GM21360 (cell line): Measurements from ENCODE around the gene CD151.

Experiments
- ATAC-seq: cut with Tn5 transposase; IDR thresholded peaks from one replicate; pipeline ENCODE4 v1.9.1; 2021; ENCODE audit warnings: mild to moderate bottlenecking, moderate library complexity; ENCODE audit not compliant: unreplicated experiment

Gene CD151

DNA sequence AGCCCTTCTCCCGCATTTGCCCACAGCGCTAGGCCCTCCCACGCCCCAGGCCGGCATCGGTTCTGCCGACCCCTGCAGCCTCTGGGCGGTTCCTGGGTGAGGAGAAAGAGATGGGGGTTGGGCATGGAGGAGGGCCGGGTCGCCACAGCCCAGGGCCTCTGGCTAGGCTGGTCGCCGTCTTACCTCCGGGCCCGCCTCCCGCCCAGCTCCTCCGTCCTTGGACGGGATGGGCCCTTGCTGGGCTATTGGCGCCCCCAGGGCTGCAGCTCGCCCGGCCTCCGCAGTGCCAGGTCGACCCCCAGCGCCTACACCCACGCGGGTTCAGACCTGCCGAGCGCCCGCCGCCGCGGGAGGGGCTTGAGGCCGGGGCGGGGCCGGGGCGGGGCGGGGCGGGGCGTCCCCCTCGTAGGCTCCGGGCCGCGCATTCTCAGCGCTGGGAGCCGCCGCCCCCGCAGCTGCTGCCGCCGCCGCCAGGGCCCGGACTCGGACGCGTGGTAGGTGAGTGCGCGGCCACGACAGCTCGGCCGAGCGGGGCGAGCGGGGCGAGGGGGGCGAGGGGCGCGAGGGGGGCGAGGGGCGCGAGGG lies at the start of gene CD151:
Gene CD151 (plus strand): TSS at position 424 of the 585 bp plus-strand sequence. CDS start 3,118 bp downstream, outside the sequence.
- ATAC-seq = no peak

DNA sequence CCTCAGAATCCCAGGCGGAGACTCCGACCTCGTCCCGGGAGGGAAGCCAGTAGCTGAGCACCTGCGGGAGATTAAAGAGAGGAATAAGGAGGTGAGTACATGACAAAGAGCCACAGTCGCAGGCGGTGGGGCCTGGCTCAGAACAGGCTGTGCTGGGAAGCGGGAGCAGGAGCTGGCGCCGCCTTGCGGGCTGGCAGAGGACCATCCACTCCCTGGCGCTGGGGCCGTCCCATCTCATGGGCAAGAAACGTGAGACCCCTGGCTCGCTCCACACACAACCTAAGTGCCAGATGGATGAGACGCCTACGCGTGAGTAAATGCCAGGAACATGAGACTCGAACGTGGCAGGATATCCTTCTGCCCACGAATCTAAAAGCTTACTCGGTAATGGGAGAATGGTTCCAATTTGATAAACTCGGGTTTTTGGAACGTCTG lies 49.2 kb upstream of the CD151 start:
- ATAC-seq = no peak

DNA sequence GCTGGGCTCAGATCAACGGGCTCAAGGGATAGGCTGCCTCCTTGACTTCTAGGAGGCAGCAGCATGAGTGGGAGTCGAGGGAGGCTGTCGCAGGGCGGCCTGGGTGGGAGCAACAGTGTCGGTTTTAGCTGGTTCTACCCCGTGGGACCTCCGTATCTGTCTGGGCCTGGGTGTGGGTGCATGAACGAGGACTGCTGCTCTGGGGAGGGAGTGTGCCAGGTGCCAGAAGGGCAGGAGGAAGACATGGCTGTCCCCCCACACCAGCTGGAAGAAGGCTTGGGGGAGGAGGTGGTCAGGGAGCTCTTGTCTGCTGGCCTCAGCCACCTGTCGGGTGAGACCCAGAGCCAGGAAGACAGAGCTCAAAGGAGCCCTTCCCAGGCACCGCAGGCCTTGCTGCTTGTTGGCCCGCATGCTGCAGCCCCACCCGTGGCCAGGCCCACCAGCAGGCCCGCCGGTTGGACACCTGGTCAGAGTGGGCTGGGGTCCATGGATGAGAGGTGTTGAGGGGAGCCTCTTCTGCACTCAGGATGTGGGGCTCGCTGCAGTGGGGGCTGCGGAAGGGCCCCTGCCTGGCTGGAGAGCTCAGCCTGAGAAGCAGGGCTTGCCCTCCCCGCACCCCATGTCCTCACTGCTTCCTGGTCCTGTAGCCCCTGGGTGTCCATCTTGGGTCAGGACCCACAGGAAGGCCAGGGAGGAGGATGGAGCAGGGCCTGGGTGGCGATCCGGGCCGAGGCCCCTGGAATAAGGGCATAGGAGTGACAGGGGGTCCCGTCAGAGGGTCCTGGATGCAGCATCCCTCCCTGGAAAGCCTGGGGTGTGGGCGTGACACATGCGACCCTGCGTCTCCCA lies 46.3 kb upstream of the CD151 start:
- no peak for ATAC-seq

DNA sequence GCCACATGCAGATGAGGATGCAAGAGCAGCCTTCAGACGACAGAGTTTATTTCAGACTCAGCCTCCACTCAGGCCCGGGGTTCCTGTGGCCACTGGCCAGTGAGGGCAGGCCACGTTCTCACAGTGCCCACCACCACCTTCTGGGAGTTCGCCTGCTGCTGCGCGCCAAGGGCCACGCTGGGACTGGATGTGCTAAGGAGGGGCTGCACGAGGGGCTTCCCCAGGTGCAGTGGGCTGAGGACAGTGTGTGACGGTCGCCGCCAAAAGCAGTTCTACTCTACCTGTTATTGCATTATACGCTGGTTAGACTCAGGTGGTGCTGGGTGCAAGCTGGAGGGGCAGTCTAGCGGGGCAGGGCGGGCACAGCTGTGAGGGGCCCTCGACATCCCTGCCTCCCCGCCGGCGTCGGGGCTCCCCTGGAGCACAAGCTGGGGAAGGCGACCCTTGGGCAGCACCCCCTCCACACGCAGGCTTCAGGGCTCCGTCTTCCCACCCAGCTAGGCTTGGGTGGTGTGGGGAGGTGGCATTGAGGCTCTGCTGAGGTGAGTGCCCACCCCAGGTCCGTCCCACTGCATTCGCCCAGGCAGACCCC lies 45.6 kb upstream of the CD151 start:
- no peak for ATAC-seq

DNA sequence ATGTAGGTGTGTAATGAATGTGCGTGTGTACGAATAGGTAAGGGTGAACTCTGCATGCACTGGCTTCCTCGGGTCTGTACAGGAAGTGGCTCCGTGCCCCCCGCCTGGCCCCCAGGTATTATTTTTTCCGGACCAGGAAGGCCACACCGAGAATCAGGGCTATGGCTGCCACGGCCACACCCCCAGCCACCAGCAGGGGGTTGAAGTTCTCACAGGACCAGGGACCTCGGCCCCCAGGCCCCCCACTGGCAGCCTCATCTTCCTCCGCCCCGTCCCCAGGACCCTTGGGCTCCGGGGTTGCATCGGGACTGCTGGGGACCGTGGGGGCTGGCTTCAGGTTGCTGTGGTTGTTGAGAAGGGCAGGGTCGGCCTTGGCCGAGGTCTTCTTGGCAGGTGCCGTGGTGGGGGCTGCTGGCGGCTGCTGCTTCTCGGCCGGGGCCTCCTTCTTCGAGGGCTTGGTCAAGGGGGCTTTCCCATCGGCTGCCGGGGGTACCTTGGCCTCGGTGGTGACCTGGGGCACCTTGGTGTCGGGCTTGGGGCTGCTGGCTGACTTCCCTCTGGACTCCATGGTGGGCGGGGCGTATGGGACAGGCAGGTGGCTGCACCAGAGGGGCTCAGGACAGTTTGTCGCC lies 44.6 kb upstream of the CD151 start:
- no peak for ATAC-seq

DNA sequence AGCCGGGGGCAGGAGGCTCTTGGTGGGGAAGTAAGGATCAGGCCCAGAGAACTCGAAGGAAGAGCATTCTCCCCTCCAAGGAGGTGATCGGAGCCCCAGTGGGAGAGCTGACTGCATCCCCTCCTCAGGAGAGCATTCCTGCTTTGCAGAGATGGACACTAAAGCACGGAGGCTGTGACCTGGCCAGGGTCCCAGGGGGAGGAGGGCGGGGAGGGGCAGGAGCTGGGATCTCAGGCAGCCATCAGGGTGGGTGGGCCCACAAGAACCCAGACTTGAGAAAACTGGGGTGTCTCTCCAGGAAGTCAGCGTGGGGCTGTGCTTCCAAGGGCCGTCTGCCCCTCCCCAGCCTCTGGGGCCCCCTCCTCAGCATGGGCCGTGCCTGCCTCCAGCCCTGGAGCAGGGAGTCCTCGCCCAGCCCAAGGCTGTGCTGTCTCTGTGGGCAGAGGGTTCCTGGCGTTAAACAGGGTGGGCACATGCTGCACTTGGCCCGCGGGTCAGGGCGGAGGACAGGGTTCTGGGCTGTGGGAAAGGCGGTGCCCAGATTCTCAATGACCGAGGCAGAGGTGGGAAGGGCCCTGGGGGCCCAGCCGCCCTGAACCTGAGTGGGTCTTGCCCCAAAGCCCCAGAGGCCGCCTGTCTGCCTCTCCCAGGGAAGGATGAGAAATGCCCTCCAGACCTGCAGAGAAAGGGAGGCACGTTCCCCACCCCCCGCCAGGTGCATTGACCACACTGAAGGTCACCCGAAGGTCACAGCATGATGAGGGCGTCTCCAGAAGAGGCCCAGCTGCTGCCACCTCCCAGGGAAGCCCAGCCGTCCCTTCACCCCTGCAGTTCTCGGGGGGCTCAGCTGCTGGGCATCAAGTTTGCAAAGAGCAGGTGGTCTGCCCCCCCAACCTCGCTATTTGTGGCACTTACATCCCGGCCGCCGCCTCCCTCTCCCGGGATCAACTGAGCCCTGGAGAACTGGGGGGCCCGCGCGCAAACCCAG lies 43.5 kb upstream of the CD151 start:
- ATAC-seq = no peak

DNA sequence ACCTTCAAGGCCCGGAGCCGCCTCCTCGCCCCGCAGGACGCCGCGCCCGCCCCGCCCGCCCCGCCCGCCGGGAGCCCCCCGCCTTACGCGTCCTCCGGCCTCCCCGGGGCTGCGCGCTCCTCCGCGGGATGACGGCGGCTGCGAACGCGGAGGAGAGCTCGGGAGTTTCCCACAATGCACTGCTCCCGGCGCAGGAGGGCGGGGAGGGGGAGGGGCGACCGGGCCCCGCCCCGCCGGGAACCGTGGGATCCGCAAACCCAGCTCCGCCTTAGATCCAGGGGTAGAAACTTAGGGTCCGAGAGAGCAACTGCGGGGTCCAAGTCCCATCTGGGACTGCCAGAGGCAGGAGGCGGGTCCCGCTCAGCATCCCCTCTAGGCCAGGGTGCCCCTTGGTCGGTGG lies 42.8 kb upstream of the CD151 start, which contains the start of gene CEND1:
Gene CEND1 (minus strand): TSS at position 148 of the 400 bp plus-strand sequence. CDS start 1,514 bp downstream, outside the sequence.
- no peak for ATAC-seq

DNA sequence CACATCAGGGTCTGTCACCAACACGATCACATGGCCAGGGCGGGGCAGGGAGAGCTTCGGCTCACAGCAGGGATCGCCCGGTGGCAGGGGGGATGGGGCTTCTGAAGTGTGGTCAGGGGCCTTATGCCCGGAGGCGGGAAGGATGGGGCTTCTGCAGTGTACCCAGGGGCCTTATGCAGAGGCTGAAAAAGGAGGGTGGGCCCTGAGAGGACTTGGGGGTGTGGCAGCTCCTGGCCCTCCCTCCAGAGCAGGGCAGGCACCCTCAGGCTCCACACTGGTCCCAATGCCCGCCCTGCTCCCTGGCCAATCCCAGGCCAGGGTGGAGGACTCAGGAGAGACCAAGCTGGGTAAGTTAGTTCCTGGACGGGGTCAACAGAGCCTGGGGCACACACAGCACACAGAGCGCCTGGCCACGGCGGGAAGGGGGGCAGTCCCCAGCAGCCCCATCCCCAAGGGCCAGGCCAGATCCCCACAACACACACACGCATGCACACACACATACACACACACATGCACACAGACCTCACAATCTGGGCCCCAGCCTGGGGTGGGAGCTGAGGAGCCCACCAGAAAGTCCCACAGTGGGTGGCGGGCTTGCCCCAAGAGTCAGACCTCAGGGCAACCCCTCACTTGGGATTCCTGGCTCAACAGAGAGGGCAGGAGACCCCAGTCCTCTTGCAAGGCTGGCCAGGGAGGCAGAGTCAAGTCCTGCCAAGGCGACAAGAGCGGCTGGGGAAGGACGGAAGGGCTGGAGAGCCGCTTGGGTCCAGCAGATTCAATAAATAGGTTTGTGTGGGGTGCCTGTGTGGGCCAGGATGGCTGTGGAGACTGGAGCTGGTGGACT lies 41.8 kb upstream of the CD151 start:
- no peak for ATAC-seq

DNA sequence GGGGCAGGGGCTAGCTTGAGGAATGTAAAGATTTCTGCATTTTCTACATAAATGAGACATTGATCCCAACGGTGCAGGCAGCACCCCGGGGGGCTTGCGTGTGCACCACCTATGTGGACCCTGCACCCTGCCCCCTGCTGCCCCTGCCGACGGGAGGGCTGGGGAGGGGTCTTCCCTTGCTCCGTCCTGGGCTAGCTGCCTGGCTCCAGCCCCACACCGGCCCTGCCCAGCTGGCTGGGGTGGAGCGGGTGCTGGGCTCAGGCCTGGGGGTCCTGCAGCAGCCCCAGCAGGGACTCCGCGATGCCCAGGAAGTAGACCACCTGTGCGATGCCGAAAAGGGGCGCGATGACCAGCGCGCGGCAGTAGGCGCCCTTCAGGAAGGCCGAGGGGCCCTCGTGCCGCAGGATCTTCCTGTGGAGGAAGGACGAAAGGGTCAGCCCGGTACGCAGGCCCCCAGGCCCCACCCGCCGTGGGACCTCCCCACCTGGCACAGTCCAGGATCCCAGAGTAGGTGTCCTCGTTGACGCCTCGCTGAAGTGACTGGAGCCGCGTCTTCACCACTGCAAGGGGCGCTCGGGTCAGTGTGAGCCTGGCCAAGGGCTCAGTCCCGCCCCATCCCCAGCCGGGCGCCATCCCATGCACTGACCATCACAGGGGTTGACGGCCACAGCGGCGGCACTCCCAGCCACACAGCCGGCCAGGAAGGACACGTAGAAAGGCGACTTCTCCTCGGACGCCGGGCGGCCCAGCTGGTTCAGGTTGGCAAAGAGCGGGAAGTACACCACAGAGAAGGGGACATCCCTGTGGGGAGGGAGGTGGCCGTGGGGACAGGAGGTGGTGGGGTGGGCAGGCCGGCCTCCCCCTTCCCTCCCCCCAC lies 40.9 kb upstream of the CD151 start:
- ATAC-seq = no peak

DNA sequence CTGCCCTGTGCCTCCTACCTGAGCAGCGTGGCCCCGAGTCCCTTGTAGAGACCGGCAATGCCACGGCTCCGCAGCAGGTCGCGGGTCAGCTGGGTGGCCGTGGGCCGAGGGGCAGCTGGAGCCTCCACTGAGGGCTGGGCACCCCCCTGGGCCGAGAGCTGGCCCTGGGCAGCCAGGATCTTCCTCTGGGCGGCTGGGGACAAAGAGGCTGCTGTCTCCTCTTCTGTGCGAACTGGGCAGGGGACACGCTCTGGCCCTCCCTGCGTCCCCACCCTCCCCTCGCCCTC lies 40.3 kb upstream of the CD151 start:
- ATAC-seq = no peak

DNA sequence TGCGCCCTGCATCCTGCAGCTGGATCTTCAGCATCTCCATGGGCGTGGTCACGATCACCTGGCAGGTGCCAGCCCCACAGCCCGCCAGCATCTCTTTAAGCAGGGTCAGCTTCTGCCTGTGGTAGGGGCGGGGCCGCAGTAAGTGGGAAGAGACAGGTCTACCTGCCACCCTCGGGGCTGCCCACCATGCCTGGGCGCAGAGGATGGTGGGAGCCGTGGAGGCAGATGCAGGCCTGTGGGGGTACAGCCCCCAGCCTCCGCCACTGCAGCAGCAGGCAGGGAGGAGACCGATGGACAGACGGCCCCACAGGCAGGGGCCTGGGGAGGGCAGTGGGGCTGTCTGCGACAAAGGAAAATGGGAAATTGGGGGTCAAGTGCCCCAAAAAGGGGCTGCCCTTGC lies 39.9 kb upstream of the CD151 start:
- ATAC-seq = no peak

DNA sequence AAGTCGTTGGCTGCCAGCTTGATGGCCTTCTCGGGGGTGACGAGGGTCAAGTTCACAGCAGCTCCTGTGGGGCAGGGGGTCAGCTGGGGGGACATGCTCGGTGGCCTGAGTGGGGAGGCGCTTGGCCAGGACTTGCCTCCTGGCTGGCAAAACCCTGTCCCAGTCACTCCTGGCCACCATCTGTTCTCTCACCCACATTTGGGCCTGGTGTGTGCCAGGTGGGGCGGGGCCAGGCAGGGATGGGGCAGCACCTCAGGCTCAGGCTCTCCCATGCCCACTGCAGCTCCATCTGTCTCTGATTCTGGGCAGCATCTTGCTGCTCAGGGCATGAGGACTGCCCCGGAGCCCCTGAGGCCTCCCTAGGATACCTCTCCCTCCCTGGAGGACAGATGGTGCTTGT lies 39.2 kb upstream of the CD151 start:
- no peak for ATAC-seq

DNA sequence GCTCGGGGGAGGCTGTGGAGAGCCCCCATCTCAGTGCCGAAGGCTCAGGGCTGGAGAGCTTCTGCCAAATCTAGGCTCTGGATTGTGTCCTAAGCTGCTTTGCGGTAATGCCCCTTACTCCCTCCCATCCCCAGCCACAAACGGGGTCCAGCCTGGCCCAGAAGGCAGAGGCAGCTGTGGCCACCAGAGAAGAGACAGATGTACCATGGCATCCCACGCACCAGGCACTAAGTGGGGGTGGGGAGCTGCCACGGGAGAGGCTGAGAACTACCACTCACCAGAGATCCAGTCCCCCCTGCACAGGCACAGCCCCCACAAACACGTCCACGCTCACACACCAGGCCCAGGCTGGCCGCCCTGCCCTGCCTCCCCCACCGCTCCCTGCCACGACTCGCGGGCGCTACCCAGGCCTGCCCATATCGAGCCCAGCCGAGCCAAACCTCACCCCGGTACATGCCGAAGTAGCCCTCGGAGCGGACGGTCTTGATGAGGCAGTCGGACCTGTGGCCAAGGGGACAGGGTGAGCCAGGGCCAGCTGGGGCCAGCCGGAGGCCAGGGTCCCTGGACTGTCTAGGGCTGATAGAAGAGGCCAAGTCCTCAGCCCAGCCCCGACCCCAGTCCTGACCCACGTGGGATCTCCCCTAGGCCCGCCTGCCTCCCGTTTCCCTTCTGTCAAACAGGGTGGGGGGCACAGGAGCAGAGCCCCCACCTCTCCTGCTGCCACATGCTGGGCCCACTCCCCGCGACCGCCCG lies 38.6 kb upstream of the CD151 start:
- no peak for ATAC-seq

DNA sequence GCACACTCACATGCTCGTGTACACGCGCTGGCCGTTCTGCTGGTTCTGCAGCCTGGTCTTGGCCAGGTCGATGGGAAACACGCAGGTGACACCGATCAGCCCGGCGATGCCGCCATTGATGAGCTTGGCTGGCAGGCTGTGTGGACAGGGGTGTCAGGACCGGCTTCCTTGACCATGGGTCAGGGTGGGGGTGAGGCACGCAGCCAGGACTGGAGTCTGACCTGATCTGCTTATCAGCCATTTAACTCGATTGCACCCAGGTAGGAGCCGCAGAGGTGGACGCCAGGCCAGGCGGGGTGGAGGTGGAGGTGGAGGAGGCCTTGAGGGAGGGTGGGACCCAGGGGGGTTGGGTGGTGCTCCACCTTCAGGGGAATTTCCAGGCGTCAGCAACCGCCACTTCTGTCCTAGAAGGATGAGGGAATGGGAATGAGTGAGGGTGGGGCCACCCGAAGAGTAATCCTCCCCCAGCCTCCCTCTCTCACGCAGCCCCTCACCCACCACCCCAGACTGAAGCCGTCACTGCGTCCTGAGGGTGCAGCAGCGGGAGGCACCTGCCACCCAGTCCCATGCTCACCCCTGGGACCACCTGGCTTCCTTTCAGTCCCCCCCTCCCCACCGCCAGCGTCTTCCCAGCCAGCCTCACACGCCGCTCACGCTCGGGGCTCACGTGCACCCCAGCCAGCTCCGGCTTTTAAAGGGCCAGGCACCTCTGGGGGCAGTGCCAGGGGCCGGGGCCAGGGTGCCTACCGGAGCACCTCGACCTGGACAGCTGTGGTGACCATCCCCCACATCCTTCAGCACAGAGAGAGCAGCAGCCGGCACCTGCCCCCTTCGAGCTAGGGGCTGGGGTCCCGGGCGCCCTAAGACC lies 37.8 kb upstream of the CD151 start:
- no peak for ATAC-seq

DNA sequence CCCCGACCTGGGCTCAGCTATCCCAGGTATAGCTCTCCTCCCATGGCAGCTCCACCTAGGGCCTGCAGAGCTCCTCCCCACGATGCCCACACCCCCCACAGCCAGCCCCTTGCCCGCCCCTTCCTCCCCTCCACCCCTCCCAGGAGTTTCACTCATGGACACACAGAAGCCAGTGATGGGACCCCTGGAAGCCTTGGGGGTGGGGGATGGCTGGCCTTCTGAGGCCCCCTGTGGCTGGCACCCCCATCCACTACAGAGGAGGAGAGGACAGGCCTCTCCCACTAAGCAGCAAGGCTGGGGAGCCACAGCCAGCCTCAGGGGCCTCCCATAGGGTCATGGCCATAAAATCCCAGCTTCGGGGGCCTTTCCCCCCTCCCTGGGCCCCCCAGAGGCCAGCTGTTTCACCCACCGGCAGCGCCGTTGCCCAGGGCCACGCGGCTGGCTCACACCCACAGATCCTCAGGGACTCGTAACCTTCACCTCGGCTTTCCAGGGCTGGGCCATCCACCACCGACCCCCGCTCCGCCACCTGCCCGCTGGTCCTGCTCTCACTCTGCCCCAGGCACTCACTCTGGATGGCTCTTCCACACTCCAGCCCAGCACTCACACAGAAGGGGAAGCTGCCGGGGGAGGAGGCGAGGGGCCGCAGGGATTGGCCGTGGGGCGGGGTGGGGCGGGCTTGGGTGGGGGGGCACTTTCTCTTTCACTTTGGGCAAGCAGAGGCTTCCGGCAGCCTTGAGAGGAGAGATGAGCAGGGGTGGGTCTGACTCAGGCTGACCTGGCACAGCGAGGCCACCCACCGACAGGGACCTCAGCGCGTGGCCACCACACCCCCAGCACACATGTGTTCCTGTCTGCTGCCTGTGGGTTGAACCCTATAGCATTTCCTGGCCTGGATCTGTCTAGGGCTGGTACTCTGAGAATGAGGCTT lies 36.9 kb upstream of the CD151 start:
- no peak for ATAC-seq
